T-helper 2 cell treated with Interferon-gamma antibody and Interleukin-4, amounts not matched to agents 100 ng/mL and 5 ng/mL, for 36 hours (primary cell): ENCODE data around the gene GJD2. TPM values are rescaled to one million over a fixed set of nuclear protein-coding genes. Genes with fewer than 3 reads are reported as not detected.

Experiments
- intact Hi-C: fragments of 100-400 bp; cut with micrococcal nuclease; formaldehyde crosslinking; loops from one replicate; pipeline ENCODE4 v1.15.1; 2023
- total RNA-seq: library from RNA; stranded (reverse); gene quantifications from 2 replicates; pipeline ENCODE4 v1.2.3, GENCODE V29; 2022

The GJD2 gene
- total RNA-seq, 1 donor from 2014 or later: not detected

DNA sequence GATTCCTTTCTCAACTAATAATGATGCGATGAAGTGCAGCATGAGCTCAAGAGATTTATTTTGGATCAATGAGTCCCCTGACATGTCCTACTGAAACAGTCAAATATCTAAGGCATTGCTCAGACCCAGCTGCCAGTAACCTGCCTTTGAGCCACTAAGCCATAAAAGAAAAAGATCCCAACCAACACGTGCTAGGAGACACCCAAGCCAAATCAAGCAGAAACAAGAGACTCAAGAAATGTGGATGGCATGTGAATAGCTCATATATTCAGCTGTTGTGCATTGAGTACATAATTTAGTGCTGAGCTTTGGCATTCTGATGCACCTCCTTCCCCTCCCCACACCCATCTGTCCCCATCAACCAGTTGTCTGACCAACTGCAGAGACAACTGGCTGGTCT lies 29.2 kb downstream of the GJD2 start:
- intact Hi-C loops: no loop called here

DNA sequence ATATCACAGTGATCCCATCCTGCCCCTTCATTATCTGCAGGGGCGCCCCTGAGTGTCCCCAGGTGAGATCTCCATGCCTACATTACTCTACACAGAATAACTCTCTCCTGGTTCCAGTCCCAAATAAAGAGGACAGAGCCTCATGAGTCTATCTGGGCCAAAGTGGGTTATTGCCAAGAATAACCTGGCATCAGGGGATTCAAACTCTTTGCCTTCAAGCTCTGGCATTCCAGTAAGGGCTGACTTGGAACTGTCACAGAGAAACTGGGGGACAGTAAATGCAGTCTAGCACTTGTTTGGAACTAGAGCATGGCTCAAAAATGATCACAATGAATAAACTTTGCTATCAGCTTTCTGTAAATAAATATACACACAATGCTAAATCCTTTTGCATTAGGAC lies 30.3 kb downstream of the GJD2 start:
- intact Hi-C loops: no loop called here

DNA sequence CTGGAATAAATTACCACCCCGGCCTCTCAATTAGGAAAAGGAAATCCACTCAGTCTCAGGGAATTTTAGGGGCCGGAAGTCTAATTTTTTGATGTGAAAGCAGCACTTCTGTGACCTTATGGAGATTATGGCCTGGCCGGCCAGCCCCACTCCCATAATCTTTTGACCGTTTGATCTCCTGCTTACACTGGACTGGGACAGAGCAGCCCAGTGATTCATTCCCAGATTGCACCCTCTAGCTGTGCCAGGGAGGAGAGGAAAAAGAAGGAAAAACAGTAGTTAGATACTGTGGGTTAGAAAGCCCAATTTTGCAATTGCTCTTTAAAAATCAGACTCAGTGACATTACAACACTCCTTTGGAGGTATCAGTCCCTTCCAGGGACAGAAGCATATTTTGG lies 32.4 kb downstream of the GJD2 start:
- intact Hi-C loops: no loop called here

DNA sequence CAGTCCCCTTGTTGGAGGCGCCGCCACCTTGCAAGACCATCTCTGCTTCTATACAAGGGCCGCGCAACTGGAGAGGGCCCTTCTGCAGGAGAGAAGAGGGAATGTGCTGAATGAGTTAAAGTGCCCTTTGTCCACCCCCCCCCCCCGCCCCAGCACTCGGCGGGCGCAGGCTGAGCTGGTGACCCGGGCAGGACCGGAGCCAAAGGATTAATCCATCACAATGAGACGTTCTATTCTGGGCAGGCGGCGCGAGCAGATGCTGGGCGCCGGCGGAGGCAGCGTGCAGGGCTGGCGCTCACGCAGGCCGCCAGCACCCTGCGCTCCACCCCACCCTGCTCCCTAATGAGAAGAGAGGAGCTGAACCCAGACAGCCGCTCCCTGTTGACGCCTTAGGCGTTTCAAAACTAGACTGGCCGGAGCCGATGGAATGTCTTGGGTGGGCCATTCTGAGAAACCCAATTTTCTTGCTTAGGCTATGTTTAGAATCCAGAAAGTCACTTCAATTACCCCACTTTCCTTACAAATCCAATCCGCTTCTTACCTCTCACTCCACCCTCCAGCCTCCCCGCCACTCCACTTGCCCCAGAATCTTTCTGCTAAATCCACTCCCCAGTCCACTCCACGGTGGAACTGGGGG lies 32.9 kb downstream of the GJD2 start:
- intact Hi-C loops: no loop called here

DNA sequence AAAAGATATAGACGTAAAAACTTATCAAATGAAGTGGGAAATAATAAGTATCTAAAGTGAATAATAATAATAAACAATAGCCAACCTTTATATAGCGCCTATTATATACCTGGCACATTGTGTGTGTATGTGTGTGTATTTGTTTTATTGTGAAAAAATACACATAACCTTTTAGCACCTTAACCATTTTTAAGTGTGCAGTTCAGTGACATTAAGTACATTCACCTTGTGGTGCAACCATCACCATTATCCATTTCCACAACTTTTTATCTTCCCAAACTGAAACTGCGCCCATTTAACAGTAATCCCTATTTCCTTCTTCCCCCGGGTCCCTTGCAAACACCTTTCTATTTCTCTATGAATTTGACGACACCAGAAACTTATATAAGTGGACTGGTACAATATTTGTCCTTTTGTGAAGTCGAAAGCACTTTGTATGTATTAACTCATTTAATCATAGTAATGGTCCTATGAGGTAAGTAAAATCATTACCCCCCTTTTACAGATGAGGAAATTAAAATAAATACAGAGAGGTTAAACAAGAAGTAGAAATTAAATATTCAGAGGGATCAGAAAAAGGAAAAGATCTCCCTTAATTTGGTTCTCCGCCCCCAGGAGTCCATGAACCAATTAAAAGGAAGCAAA lies 33.5 kb downstream of the GJD2 start:
- intact Hi-C loops: no loop called here

DNA sequence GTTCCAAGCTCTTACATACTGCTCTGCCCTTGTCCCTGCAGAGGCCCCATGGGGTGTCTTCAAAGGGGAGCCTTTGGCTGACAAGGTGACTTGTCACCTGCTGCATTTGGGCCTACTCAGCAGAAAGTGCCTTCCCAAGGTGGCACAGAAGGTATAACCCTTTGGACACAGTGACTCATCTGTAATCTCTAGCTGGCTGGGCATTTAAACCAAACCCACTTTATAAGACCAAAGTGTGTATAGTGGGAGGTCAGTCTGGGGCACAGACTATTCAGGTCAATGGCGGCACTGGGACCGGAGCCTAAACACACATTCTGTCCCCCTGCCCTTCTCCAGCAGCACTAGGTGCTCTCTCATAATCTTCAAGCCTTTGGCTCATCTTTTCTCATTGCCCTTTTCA lies 35.1 kb downstream of the GJD2 start:
- intact Hi-C loops: no loop called here

DNA sequence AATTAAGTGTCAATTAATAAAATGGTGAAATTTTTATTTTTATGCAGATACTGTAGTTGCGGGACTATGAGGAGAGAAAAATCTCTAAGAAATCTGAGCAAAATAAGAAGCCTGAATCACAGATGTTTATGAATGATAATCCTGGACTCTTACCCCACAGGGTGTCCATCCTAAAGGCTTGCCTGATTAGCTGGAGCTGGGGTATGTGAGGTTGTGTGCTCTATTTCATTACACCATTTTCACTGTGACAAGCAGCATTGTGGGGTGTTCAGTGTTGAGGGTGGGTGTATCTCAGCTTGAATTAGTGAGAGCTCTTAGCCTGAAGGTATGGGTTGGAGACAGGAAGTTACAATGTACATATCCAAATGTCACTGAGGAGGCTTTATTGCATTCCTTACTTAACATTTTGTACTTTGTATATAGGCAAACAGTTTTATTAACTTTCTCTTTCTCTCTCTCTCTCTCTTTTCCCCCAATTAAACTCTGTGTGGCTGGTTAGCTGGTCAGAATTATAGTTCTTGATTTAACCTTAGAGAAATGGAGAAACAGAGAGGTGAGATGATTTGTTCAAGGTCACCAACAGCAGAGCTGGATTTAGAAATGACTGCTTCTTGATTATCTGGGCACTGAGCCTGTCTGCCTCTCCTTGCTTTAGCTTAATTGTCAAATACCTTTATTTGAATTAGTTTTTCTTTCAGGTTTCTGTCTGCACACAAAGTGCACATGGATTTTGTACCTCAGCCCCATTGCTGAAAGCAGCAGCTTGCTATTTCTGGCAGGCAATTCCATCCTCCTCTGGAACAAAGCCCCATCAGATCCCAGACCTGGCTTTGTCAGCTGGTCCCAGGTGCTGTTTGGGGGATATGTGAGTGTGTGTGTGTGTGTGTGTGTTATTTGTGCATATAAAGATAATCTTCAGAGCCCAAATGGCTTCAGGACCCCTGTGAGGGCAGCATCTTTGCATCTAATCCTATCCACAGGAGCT lies 35.8 kb downstream of the GJD2 start:
- intact Hi-C loops: no loop called here

DNA sequence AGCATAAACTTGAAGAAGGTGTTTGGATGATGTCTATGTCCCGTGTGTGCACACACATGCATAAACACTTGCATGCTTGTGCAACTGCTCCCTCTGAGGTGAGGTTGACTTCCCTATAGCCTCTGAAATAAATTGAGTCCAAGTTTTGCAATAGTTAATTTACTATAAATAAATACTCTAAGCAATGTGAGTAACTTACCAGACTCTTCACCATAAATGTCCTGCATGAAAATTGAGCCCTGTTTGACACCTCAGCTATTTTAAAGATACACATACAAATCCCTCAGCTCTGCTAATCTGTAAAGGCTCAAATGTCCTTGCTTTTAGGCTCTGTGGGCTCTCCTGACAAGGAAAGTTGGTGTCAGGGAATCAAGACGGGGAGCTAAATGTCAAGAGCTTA lies 37.1 kb downstream of the GJD2 start:
- intact Hi-C loops: no loop called here

DNA sequence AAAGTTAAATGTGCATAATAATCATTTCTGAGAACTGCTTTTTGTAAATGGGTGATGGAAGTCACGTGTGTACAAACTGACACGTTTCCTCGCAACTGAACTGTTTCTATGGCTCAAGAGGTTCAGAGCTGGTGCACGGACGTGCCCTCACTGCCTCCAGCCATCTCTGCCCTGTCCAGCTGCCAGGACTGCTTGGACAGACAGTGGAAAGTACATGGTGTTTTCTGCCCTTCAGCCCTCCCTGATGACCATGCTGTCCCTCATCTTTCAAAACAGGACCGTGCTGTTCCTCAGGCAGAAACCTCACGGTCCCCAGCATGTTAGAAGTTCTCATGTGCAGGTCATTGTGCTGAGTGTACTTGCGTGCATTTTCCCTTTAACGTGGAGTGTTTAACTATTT lies 38.7 kb downstream of the GJD2 start:
- intact Hi-C loops: no loop called here

DNA sequence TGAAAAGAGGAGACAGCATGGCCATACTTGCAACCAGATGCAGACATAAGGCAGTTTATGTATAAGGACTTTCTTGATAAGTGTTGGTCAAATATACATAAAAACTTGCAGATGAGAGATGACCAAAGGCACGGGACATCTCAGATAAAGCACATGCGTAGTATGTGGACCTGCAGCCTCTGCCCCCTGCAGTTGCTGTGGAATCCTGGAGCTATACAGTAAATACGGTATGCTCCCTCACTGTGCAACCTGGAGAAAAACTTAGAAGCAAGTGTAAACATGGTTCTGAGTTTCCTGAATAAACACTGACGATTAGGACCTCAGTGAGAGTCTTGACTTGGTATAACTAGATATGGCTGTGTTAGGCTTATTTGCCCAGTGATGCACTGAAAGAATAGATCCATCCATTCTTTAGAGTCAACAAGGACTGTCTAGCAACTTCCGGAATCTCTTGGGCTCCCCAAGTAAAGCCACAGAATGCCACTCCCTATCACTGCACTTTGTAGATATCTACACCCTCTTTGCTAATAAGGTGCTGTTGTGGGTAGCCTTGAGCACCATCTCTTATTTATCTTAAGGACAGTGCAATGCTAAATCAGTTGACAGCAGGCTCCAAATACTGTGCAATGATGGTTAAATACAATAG lies 40.2 kb downstream of the GJD2 start:
- intact Hi-C loops: no loop called here

DNA sequence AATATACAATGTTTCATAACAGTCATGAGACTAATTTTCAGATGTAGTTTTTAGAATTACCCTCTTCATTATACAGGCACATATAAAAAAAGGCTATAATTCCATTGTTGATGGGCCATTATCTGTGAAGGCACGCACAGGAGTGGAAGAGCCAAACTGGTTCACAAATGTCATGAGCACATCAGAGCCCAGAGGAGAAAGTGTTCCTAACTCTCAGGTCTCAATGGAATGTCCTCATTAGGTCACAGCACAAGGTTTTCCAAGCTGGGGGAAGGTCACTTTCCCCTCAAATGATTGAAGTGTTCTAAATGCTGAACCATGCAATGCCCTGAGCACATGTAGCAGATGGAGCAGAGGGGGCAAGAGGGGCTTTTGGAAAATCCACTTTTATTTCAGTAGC lies 41.2 kb downstream of the GJD2 start:
- intact Hi-C loops: no loop called here

DNA sequence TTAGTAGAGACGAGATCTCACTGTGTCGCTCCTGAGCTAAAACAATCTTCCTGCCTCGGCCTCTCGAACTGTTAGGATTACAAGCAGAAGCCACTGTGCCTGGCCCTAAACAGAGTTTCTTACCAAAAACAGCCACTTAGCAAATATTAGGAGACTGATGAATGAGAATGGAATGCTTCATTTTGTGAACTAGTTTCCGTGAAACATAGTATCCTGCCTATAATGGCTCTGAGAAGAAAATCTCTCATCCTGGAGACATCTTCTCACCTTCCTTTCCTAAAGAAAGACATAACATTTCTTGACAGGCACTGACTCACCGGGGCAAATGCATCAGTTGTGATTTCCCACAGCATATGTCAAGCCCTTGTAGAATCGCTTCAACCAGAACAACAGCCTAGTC lies 44.9 kb downstream of the GJD2 start:
- intact Hi-C loops: no loop called here

DNA sequence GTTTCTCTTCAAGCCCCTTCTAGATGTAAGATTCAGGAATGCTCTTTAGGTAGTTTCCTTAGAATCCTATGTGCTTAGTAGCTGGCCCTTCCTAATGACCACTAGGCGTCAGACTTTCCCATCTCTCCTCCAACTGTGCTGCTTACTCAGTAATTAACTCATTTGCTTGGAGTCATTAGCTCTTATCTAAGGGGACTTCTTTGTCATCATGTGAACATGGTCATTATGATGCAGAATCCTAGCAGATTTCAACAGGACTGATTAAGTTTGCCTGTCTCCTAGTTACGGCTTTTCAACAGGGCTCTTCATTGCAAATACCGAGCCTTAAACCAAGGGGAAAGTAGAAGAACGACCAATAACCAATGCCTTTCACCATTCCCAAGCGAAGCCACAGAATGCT lies 46.4 kb downstream of the GJD2 start:
- intact Hi-C loops: loop anchor here (1.0 kb wide), 1 partner anchor 212 kb away; no protein-coding TSS in a partner anchor

DNA sequence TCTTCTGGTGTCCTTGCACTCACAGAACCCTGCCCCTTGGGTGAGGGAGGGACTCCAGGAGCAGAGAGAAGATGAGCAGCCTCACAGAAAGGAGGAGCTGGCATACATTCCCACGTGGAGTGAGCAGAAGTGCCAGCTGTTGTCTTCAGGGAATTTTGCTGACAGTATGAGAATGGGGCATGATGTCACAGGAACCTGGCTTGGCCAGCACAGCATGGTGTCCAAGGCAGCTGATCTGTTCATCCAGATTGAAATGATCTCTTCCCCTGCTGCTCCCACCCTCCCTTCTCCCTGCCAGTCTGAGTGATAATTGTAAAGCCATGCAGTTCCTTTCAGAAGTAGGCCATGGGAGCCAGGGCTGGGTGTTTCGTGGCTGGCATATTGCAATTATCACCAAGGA lies 53.3 kb downstream of the GJD2 start:
- intact Hi-C loops: no loop called here

Other genes with a start within 250 kb of the GJD2 start
- gene GOLGA8B, start 171.3 kb downstream of the GJD2 start, total RNA-seq: 253 and 262 TPM in 2 replicates
- not detected in 2 replicates for gene ACTC1, start 40.6 kb upstream of the GJD2 start, total RNA-seq
- 46.3 and 50.5 TPM in 2 replicates for gene AQR, start 214.7 kb upstream of the GJD2 start, total RNA-seq
- 44.1 and 46.1 TPM in 2 replicates for gene ZNF770, start 233.3 kb upstream of the GJD2 start, total RNA-seq